Trophoblast cell (in vitro differentiated cells and primary cell): Measurements from ENCODE around the gene WNT4.

Experiments used
- DNase-seq, 2 donors: peaks; one replicate each; pipeline ENCODE4 v3.0.0-alpha.2; 2016
- H2AFZ ChIP-seq: 2 replicates; pipeline ENCODE4 v1.6.1; 2013; ENCODE audit warnings: low read length, moderate library complexity, mild to moderate bottlenecking; ENCODE audit not compliant: insufficient read depth, poor library complexity
- H2AK5ac ChIP-seq: 2 replicates; pipeline ENCODE4 v1.6.1; 2013; ENCODE audit warnings: mild to moderate bottlenecking, low read length
- H2BK120ac ChIP-seq: 2 replicates; pipeline ENCODE4 v1.6.1; 2013; ENCODE audit warnings: low read length, mild to moderate bottlenecking, moderate library complexity; ENCODE audit not compliant: insufficient read depth, poor library complexity
- H2BK12ac ChIP-seq: 2 replicates; pipeline ENCODE4 v1.6.1; 2013; ENCODE audit warnings: mild to moderate bottlenecking, low read length, moderate library complexity
- H2BK5ac ChIP-seq: 2 replicates; pipeline ENCODE4 v1.6.1; 2013; ENCODE audit warnings: low read length, low read depth, moderate library complexity, mild to moderate bottlenecking; ENCODE audit not compliant: poor library complexity
- H3K14ac ChIP-seq: 2 replicates; pipeline ENCODE4 v1.6.1; 2013; ENCODE audit warnings: mild to moderate bottlenecking, low read length
- H3K18ac ChIP-seq: 2 replicates; pipeline ENCODE4 v1.6.1; 2013; ENCODE audit warnings: mild to moderate bottlenecking, low read length
- H3K23ac ChIP-seq: 2 replicates; pipeline ENCODE4 v1.6.1; 2013; ENCODE audit warnings: low read length
- H3K27ac ChIP-seq: 2 replicates; pipeline ENCODE4 v1.5.1; 2013; ENCODE audit warnings: low read depth, mild to moderate bottlenecking, inconsistent platforms, low read length, moderate library complexity
- H3K27me3 ChIP-seq: 2 replicates; pipeline ENCODE4 v1.6.1; 2013; ENCODE audit warnings: inconsistent platforms, mild to moderate bottlenecking, low read length, moderate library complexity; ENCODE audit not compliant: insufficient read depth
- H3K36me3 ChIP-seq, 2 experiments: 1 replicate in 1 of 2; 2 replicates in 1 of 2; pipeline ENCODE4 v1.6.1; 2013; ENCODE audit warnings: low read length in 2 of 2, mild to moderate bottlenecking in 2 of 2, moderate library complexity in 1 of 2; ENCODE audit not compliant: insufficient read depth in 2 of 2, control insufficient read depth in 1 of 2
- H3K4ac ChIP-seq: 2 replicates; pipeline ENCODE4 v1.6.1; 2013; ENCODE audit warnings: low read depth, mild to moderate bottlenecking, low read length, moderate library complexity
- H3K4me1 ChIP-seq, 2 experiments: 1 replicate in 1 of 2; 2 replicates in 1 of 2; pipeline ENCODE4 v1.6.1; 2013; ENCODE audit warnings: low read length in 2 of 2, mild to moderate bottlenecking in 2 of 2, moderate library complexity in 1 of 2; ENCODE audit not compliant: insufficient read depth in 2 of 2, control insufficient read depth in 1 of 2
- H3K4me2 ChIP-seq: 2 replicates; pipeline ENCODE4 v1.6.1; 2013; ENCODE audit warnings: inconsistent platforms, mild to moderate bottlenecking, low read length, moderate library complexity
- H3K4me3 ChIP-seq: 2 replicates; pipeline ENCODE4 v1.5.1; 2013; ENCODE audit warnings: mild to moderate bottlenecking, low read depth, low read length, inconsistent platforms
- H3K79me1 ChIP-seq: one replicate; pipeline ENCODE4 v1.6.1; 2013; ENCODE audit warnings: low read length
- H3K79me2 ChIP-seq: 2 replicates; pipeline ENCODE4 v1.6.1; 2013; ENCODE audit warnings: low read length, mild to moderate bottlenecking; ENCODE audit not compliant: control insufficient read depth, insufficient read depth, poor library complexity
- H3K9ac ChIP-seq: 2 replicates; pipeline ENCODE4 v1.6.1; 2013; ENCODE audit warnings: mild to moderate bottlenecking, low read length
- H3K9me3 ChIP-seq: 2 replicates; pipeline ENCODE4 v1.6.1; 2013; ENCODE audit warnings: low read depth, mild to moderate bottlenecking, control low read depth, inconsistent platforms, low read length; ENCODE audit not compliant: insufficient read depth
- H4K12ac ChIP-seq: 2 replicates; pipeline ENCODE4 v1.6.1; 2013; ENCODE audit warnings: low read depth, mild to moderate bottlenecking, low read length, moderate library complexity
- H4K8ac ChIP-seq: 2 replicates; pipeline ENCODE4 v1.6.1; 2013; ENCODE audit warnings: low read depth, mild to moderate bottlenecking, low read length, moderate library complexity
- H4K91ac ChIP-seq: one replicate; pipeline ENCODE4 v1.6.1; 2013; ENCODE audit warnings: low read depth, mild to moderate bottlenecking, low read length, moderate library complexity
- WGBS: extraction: QIAGEN DNeasy Blood & Tissue Kit; methylation state at CpG from one replicate; pipeline ENCODE4 v1.1.7; 2013; ENCODE audit warnings: missing lambda C conversion rate; ENCODE audit not compliant: insufficient read length, insufficient coverage; ENCODE audit errors: extremely low coverage; 5-methylcytosine and 5-hydroxymethylcytosine counted together

The WNT4 gene

DNA sequence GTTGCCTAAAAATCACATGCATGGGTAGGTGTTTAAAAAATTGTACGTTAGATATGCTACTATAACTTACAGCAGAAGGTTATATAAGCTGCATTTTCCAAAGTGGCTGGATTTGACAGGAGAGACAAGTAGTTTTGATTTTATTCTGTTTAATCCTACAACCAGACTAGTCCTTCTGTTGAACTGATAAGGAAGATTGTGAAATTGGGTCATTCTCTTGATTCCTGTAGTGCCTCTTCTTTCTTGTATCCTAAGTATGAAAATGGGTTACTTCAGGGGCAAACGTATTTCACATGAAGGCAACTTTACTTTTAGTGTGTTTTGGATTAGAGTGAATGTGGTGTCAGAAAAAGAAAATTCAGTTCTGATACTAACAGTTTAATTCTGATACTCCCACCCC lies 71.4 kb downstream of the WNT4 start:
- no peak overlapping the region for H3K14ac ChIP-seq
- H3K79me2 ChIP-seq = peaks cover 39% of the 10 kb centered on the region
- no peak overlapping the region for H3K4me2 ChIP-seq
- H2BK120ac ChIP-seq = no peak overlapping the region
- peaks cover 6 to 9% of the 10 kb centered on the region in 2 experiments for H3K36me3 ChIP-seq
- no peak overlapping the region for H3K18ac ChIP-seq
- no peak overlapping the region for H2BK12ac ChIP-seq
- no peak overlapping the region for H3K9ac ChIP-seq
- peaks cover 2% of the 10 kb centered on the region for H3K79me1 ChIP-seq
- H3K4me3 ChIP-seq = no peak overlapping the region
- no peaks in the 10 kb centered on the region for H3K27me3 ChIP-seq
- no CpG with 5 or more reads among the region's 2 CpGs for WGBS
- DNase-seq = peak in 1 of 2 donors; percentile 75
- peak overlapping the region; percentile 97 for H3K4ac ChIP-seq
- H2AK5ac ChIP-seq = no peak overlapping the region
- peaks cover 8 to 10% of the 10 kb centered on the region in 2 experiments for H3K4me1 ChIP-seq
- H2BK5ac ChIP-seq = no peak overlapping the region
- no peak overlapping the region for H3K27ac ChIP-seq
- no peaks in the 10 kb centered on the region for H3K9me3 ChIP-seq
- H3K23ac ChIP-seq = no peak overlapping the region
- H4K8ac ChIP-seq = no peak overlapping the region
- H2AFZ ChIP-seq = no peak overlapping the region
- H4K12ac ChIP-seq = no peak overlapping the region
- H4K91ac ChIP-seq = no peak overlapping the region
